Stimulated activated CD4-positive, alpha-beta T cell treated with anti-CD3 and anti-CD28 coated beads, Interleukin-1b, Interleukin-23, amount 100 ng/mL, for 1 hour (primary cell): Measurements from ENCODE around the gene FNDC10.

Experiments
- DNase-seq, 2 donors: peaks; one replicate each; pipeline ENCODE4 v3.0.0-alpha.2; 2020; ENCODE audit warnings: low read depth in 2 of 2

FNDC10 gene

DNA sequence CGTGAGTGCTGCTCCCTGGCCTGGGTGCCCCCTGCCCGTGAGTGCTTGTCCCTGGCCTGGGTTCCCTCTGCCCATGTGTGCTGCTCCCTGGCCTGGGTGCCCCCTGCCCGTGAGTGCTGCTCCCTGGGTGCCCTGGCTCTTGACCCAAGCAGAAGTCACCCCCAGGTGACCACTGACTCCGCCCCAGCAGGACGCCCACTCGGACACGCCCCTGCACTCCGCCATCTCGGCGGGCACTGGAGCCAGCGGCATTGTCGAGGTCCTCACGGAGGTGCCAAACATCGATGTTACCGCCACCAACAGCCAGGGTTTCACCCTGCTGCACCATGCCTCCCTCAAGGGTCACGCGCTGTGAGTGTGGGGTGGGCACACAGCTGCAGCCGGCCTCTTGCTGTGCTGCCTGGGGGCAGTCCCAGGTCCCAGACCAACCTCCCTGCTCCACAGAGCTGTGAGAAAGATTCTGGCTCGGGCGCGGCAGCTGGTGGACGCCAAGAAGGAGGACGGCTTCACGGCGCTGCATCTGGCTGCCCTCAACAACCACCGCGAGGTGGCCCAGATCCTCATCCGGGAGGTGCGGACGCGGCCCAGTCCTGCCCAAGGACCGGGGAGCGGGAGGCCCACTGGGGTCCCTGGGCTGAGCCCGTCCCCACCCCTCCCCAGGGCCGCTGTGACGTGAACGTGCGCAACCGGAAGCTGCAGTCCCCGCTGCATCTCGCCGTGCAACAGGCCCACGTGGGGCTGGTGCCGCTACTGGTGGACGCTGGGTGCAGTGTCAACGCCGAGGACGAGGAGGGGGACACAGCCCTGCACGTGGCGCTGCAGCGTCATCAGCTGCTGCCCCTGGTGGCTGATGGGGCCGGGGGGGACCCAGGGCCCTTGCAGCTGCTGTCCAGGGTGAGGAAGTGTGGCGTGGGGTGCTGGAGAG lies 28.2 kb upstream of the FNDC10 start:
- no peak for DNase-seq

- DNase-seq = no peak
Measured at GRCh38 chr1:1627261-1627828, 27.4 kb upstream of the FNDC10 start.

GRCh38 chr1:1626207-1627141 lies 26.5 kb upstream of the FNDC10 start:
- DNase-seq = no peak

DNA sequence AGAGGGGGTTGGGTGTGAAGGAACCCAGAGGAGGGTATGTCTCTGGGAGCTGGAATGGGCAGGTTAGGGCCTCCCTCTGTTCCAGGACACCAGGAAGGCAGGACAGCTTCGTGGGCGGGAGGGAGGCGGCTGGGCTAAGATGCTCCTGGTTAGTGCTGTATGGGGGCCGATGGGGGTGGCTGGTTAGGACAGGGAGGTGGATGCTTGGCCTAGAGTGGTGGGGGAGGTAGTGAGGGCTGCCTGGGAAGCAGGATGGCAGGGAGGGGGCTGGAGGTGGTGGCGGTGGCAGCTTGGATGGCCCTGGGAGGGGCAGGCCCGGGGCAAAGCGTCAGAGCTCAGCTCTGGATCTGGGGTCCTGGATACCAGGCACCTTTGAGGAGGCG lies 25.9 kb upstream of the FNDC10 start:
- no peak for DNase-seq

GRCh38 chr1:1625404-1625775 lies 25.5 kb upstream of the FNDC10 start:
- no peak for DNase-seq

DNA sequence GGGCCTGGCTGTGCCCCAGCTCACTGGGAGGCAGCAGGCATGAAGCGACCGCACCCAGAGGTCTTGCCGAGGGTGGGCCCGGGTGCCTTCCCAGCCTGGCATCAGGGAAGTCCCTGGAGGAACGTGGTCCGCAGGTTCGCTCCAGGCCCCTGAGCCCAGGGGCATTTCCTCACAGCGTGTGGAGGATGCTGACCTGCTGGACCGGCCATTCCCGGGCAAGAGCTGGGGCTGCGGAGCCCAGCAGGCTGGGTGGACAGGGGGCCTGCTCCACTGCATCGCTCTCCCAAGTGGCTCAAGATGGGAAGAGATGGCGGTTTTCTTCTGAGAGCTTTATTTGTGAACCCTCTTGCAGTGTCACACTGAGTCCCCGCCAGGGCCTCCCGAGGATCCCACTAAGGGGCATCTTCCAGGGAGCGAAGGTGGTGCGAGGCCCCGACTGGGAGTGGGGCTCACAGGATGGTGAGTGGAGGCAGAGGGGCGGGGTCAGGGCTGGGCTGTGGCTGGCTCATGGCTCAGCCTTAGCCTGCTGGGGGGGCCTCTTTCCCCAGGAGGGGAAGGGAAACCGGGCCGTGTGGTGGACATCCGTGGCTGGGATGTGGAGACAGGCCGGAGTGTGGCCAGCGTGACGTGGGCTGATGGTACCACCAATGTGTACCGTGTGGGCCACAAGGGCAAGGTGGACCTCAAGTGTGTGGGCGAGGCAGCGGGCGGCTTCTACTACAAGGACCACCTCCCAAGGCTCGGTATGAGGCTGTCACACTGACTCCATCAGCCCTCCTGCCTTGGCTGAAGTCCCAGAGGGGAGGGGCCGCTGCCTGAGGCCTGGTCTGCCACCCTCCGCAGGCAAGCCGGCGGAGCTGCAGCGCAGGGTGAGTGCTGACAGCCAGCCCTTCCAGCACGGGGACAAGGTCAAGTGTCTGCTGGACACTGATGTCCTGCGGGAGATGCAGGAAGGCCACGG lies 24.8 kb upstream of the FNDC10 start:
- no peak for DNase-seq

DNA sequence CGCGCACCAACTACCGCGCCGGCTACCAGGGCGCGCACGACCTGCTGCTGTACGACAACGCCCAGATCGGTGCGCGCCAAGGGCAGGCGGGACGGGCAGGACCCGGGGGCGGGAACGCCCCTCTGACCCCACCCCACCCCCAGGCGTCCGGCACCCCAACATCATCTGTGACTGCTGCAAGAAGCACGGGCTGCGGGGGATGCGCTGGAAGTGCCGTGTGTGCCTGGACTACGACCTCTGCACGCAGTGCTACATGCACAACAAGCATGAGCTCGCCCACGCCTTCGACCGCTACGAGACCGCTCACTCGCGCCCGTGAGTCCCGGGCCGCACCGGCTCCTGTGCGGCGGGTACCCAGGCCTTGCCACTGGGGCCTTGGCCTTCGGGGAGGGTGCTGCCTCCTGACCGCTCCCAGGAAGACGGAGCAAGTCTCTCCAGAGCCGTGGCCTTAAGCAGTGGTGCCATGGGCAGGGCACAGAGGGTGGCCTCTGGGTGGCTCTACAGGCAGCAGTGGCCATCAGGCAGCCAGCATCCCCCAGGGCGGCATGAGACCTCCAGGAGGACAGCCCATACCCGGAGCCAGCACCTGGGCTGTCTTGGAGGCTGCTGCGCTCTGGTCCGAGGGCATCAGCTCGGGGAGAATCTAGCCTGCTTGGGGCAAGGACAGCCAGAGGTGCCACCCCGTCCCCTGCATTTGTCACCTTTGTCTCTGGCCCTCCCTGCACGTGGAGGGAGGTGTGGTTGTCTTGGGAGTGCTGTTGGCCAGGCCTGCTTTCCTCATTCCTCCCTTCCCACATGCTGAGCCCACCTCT lies 23.9 kb upstream of the FNDC10 start:
- DNase-seq = no peak

DNA sequence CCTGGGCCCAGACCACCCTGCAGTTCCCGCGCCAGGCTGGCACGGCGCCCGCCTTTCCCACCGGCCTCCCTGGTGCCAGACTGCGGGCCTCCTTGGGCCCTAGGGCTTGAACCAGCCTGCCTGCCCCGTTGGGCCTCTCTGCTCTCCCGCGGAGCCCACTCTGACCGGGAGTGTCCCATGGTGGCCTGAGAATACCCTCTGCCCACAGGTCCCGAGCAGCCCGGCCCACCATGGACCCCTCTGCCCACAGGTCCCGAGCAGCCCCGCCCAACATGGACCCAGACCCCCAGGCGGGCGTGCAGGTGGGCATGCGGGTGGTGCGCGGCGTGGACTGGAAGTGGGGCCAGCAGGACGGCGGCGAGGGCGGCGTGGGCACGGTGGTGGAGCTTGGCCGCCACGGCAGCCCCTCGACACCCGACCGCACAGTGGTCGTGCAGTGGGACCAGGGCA lies 23.3 kb upstream of the FNDC10 start:
- no peak for DNase-seq

GRCh38 chr1:1622788-1623094 lies 22.8 kb upstream of the FNDC10 start:
- DNase-seq = no peak

DNA sequence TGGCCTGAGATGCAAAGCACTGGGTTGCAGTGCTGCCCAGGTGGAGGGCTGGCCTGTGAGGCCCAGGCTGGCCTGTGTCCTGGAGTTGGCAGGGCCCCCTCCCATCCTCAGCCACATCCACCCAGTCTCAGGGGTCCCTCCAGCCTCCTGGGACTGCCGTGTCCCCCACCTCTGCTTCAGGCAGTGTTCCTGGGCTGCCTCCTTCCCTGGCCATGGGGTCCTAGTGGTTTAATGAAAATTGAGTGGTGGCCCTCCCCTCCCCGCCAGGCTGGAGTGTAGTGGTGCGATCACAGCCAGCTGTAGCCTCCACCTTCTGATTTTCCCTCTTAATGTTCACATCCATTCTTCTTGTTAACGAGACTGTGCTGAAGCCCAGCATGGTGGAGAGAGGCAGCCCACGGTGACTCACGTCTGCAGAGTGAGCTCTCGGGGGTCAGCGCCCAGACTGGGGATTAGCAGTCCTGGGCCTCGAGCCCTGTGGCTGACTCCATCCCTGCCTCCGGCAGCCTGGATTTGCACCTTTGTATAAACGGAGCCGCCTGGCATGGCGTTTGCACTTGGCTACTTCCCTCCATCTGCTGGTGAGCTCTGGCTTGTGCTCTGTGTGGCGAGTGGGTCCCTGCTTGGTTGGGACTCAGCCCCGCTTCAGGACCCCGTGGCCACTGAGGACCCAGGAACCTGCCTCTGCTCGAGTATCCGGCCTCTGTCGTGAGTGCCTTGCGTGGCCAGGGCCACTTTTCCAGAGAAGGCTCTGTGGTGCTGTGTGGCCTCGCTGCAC lies 22.3 kb upstream of the FNDC10 start:
- DNase-seq = no peak

DNA sequence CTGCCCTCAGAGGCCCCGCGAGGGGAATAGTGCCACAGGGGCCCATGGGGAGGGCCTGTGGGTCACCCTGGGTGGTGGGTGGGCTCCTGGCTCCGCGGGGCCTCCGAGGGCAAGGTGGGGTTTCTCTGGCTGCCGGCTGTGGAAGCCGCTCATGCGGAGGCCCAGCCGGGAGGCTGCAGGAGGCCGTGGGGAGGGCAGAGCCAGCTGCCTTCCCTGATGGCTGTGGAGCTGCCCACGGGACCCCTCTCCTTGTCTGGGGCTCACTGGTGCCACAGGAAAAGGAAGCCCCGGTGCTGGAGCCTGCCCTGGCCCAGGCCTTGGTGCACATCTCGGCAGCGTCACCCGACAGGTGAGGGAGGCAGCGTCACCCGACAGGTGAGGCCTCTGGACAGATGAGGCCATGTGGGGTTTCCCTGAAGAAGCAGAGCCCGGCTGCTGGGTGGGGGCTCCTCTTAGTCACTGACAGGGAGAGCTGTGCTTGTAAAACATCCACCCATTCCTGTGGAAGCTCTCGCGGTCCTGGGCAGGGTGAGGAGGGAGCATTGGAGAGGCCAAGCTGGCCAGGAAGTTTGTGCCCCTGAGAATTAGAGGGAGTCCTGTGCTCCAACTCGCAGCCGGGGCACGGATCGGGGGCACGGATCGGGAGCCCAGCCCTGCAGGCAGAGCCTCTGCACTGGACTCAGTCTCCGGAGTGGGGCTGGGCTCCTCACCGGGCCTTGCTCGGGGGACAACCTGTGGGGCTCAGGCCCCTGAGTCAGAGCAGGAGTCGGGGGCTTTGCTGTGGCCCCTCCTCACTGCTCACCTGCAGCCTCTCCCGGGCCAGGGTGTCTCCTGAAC lies 21.5 kb upstream of the FNDC10 start:
- DNase-seq = no peak

DNA sequence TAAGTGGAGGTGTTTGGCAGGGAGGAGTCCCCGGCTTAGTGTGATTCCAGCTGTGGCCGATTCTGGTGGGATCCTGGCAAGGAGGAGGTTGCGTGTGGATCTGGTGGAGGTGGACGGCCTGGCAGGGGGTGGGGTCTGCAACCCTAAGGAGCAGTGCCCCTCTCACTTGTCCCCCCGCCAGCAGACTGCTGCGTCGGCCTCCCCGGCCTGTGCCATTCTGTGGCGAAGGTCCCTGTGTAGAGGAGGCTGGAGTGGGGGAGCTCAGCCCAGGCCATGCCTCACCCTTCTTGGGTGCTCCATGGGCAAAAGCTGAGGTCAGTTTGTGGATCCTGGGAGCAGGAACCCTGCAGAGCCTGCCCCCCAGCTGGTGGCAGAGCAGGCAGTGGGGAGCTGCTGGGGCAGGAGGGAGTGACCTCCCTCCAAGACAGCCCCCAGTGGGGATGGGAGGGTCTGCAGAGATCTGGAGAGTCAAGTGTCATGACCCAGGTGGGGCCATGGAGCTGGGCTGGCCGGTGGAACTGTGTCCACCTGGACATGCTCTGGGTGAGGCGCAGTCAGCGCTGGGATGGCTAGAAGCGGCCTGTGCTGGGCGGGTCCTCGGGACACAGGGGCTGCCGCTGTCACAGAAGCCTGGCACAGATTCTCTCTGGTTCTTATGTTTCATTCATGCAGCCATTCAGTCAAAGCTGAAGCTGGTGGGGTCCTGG lies 20.7 kb upstream of the FNDC10 start:
- DNase-seq = no peak

GRCh38 chr1:1619917-1620361 lies 20.0 kb upstream of the FNDC10 start:
- DNase-seq = no peak

DNA sequence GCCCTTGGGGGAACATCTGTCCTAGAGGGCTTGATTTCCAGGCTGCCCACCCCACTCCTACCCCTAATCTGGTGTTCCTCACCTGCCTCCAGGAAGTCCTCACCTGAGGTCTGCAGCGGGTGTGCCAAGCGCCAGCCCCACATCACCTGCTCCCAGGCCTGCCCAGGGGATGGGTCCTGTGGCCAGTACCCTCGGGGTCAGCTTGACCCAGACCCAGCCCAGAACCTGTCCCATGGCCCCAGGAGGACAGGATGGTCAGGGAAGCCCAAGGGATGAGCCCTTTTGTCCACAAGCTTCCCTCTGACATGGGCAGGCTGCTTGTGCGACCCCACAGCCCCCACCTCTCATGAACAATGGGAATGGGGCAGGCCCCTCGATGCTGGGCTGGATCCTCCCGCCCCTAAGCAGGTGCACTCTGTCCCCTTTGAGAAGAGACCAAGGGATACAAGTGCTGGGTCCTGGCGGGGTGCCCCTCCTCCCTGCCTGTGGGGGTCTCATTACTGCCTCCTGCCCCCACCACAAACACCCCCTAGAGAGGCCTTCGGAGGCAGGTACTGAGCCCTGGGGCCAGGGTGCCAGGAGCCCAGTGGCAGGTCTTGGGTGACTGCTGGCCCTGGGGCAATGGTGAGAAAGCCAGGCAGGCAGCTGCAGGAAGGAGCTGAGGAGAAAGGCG lies 18.6 kb upstream of the FNDC10 start:
- DNase-seq = no peak

GRCh38 chr1:1617925-1618324 lies 18.0 kb upstream of the FNDC10 start:
- no peak for DNase-seq

DNA sequence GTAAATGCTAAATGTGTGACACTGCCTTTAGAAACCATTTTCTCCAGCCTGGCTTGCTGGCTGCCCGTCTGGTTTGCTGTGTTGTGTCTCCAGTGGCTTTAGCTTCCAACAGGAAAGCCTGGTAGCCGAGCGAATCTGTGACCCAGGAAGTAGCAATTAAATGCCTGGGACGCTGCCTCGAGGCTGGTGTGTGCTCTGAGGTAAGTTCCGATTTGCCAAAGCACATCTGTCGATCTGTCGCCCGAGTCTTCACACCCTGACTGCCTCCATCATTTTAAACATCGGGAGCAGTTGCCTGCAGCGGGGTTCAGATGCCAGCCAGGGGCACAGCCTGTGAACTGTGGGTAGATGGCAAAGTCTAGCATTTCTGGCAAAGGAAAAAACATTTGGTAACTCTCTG lies 17.6 kb upstream of the FNDC10 start:
- DNase-seq = no peak

GRCh38 chr1:1616838-1617237 lies 16.9 kb upstream of the FNDC10 start:
- DNase-seq = no peak
